Esophagus squamous epithelium (tissue), 4 donors: ENCODE data around the gene GRIK2.

ENCODE experiments used
- CTCF ChIP-seq, 6 experiments: fragments of 450-650 bp in 4 of 6; fragments of 200-600 bp in 2 of 6; sonication (generic) in 2 of 6; IDR thresholded peaks; one replicate each; pipeline ENCODE4 v1.5.1; 2016 to 2019; ENCODE audit warnings: antibody characterized with exemption in 6 of 6, mild to moderate bottlenecking in 4 of 6, moderate library complexity in 4 of 6
- POLR2A ChIP-seq, 4 donors: fragments of 450-650 bp; IDR thresholded peaks; one replicate each; pipeline ENCODE4 v1.6.1; 2017; ENCODE audit warnings: antibody characterized with exemption in 4 of 4, mild to moderate bottlenecking in 4 of 4, moderate library complexity in 3 of 4

- TF ChIP-seq CTCF (IDR thresholded peaks at IDR 0.05) (no peak), POLR2A (IDR thresholded peaks at IDR 0.05) (no peak)
These were observed 423.2 kb downstream of the GRIK2 start for GRCh38 chr6:101816716-101817115.
